CD4-positive, alpha-beta T cell (primary cell): ENCODE data around the gene GRM4. TPM values are rescaled to one million over a fixed set of nuclear protein-coding genes. Genes with fewer than 3 reads are reported as not detected.

Experiments
- ATAC-seq: fragments of 200-7000 bp; cut with Tn5 transposase; one replicate; pipeline ENCODE4 v1.10.0; 2022; ENCODE audit warnings: mild to moderate bottlenecking; ENCODE audit not compliant: poor library complexity
- CTCF ChIA-PET: fragments of 350-600 bp; sonication (Branson Sonifier 250); formaldehyde crosslinking; loops from one replicate; lab custom pipeline; 2021; ENCODE audit warnings: antibody characterized with exemption, inconsistent platforms; lab: Charles Lee
- POLR2A ChIA-PET: fragments of 350-600 bp; sonication (Branson Sonifier 250); formaldehyde crosslinking; loops from one replicate; lab custom pipeline; 2021; ENCODE audit warnings: antibody characterized with exemption, inconsistent platforms; lab: Charles Lee
- DNase-seq, 14 experiments: peaks; one replicate each; pipeline ENCODE4 v3.0.0-alpha.2; 2013 to 2020; ENCODE audit warnings: mixed read lengths in 2 of 14
- H3K27ac ChIP-seq, 2 donors: one replicate each; pipeline versions ENCODE4 v1.5.1 to v1.7.0; 2013; ENCODE audit warnings: low read length in 2 of 2, low read depth in 1 of 2, mild to moderate bottlenecking in 1 of 2
- H3K27me3 ChIP-seq, 2 experiments: 1 replicate in 1 of 2; 2 replicates in 1 of 2; pipeline versions ENCODE4 v1.6.1 to v1.7.0; 2013; ENCODE audit warnings: low read length in 2 of 2, control low read depth in 1 of 2, mild to moderate bottlenecking in 1 of 2, moderate library complexity in 1 of 2; ENCODE audit not compliant: insufficient read depth in 2 of 2, control insufficient read depth in 1 of 2
- H3K36me3 ChIP-seq: one replicate; pipeline ENCODE4 v1.6.1; 2013; ENCODE audit warnings: low read length, control low read depth; ENCODE audit not compliant: insufficient read depth
- H3K4me1 ChIP-seq: one replicate; pipeline ENCODE4 v1.6.1; 2013; ENCODE audit warnings: low read length, control low read depth; ENCODE audit not compliant: insufficient read depth
- H3K4me3 ChIP-seq: one replicate; pipeline ENCODE4 v1.5.1; 2013; ENCODE audit warnings: mild to moderate bottlenecking, low read length, moderate library complexity
- H3K9me3 ChIP-seq, 2 experiments: 1 replicate in 1 of 2; 2 replicates in 1 of 2; pipeline versions ENCODE4 v1.6.1 to v1.7.0; 2013; ENCODE audit warnings: low read length in 2 of 2, mild to moderate bottlenecking in 2 of 2, control low read depth in 1 of 2, moderate library complexity in 1 of 2; ENCODE audit not compliant: control insufficient read depth in 1 of 2, insufficient read depth in 1 of 2
- H3K27ac Mint-ChIP-seq: one replicate; pipeline ENCODE4 v1.8.0; 2020; ENCODE audit warnings: mixed read lengths
- H3K27me3 Mint-ChIP-seq: one replicate; pipeline ENCODE4 v1.8.0; 2021; ENCODE audit warnings: mixed read lengths
- H3K36me3 Mint-ChIP-seq: one replicate; pipeline ENCODE4 v1.8.0; 2021; ENCODE audit warnings: low read depth, mixed read lengths
- H3K4me1 Mint-ChIP-seq: one replicate; pipeline ENCODE4 v1.8.0; 2021; ENCODE audit warnings: low read depth, mixed read lengths
- H3K4me3 Mint-ChIP-seq: one replicate; pipeline ENCODE4 v1.8.0; 2020; ENCODE audit warnings: mild to moderate bottlenecking, mixed read lengths
- H3K9me3 Mint-ChIP-seq: one replicate; pipeline ENCODE4 v1.8.0; 2020; ENCODE audit warnings: mixed read lengths
- intact Hi-C, 2 experiments: fragments of 100-400 bp; cut with DNase I in 1 of 2; cut with micrococcal nuclease in 1 of 2; formaldehyde crosslinking; loops; one replicate each; pipeline versions ENCODE4 v1.15.1 to v1.9.0; 2023 to 2025; cut with DNase I, micrococcal nuclease
- total RNA-seq, 174 experiments: library from RNA in 2 of 174; stranded (reverse) in 2 of 174; gene quantifications; one replicate each; pipeline ENCODE4 v1.2.3 and lab custom pipeline; 2021 to 2026
- TF ChIP-seq, protein P1 (sequence below): fragments of 200-600 bp; IDR thresholded peaks from one replicate; pipeline ENCODE4 v1.8.0; 2022; ENCODE audit warnings: antibody characterized with exemption, mild to moderate bottlenecking

GRM4 gene
- total RNA-seq, 2 experiments from 2014 or later = 0.08 TPM; not detected in 1

- no peak for ATAC-seq
Observed at GRCh38 chr6:34071136-34071883, 74.6 kb downstream of the GRM4 start.

DNA sequence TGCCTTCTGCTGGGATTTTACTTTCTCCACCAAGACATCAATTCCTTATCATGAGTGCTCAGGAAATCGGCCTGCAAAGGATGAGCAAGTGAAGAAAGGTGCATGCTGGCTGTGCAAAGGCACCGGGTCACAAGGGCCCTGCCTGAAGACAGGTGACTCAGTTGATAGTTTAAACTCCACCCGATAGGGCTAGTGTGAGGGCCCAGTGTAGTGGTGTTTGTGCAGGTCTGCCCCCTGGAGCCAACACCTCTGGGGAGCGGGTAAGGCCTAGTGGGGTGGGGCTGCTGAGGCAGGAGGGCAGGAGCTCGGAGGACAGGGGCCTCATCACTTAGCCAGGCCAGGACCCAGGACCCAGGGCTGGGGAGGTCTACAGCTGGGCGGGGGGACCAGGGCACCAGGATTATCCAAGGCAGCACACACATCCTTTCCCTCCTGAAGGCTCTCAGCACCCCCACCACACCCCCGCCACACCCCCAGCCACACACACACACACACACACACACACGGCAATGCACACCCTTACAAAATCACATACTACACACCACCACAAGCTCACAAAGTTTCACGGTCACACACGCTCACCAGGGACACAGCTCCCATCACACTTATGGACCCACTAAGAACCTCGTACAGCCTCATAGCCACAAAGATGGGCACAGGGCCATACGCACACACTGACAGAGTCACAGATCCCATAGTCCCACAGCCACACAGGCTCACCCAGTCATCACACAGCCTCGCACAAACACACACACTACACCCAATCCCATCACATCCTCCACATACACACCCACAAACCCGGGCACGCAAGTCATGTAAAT, 75.4 kb downstream of the GRM4 start:
- Histone ChIP-seq H3K36me3 (no peaks in the 10 kb centered on the region), H3K4me3 (no peak overlapping the region), H3K4me1 (no peaks in the 10 kb centered on the region), H3K27me3 (no peaks in the 10 kb centered on the region), H3K9me3 (peaks cover 0 to 4% of the 10 kb centered on the region in 2 experiments), H3K27ac (no peak overlapping the region)
- ChIA-PET POLR2A (no interaction called here), CTCF (no interaction called here)
- DNase-seq = no peak
- no peaks in the 10 kb centered on the region for H3K9me3 Mint-ChIP-seq
- no peak overlapping the region for H3K27ac Mint-ChIP-seq
- no peaks in the 10 kb centered on the region for H3K4me1 Mint-ChIP-seq
- ATAC-seq = no peak
- TF ChIP-seq, protein P1, sequence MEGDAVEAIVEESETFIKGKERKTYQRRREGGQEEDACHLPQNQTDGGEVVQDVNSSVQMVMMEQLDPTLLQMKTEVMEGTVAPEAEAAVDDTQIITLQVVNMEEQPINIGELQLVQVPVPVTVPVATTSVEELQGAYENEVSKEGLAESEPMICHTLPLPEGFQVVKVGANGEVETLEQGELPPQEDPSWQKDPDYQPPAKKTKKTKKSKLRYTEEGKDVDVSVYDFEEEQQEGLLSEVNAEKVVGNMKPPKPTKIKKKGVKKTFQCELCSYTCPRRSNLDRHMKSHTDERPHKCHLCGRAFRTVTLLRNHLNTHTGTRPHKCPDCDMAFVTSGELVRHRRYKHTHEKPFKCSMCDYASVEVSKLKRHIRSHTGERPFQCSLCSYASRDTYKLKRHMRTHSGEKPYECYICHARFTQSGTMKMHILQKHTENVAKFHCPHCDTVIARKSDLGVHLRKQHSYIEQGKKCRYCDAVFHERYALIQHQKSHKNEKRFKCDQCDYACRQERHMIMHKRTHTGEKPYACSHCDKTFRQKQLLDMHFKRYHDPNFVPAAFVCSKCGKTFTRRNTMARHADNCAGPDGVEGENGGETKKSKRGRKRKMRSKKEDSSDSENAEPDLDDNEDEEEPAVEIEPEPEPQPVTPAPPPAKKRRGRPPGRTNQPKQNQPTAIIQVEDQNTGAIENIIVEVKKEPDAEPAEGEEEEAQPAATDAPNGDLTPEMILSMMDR = no peak
- H3K36me3 Mint-ChIP-seq = no peaks in the 10 kb centered on the region
- intact Hi-C loops = no loop called here
- H3K4me3 Mint-ChIP-seq = no peak overlapping the region
- H3K27me3 Mint-ChIP-seq = no peaks in the 10 kb centered on the region

More at GRCh38 chr6:34071136-34071883, 74.6 kb downstream of the GRM4 start:
- Mint-ChIP-seq H3K27ac (no peak overlapping the region), H3K4me1 (no peaks in the 10 kb centered on the region), H3K9me3 (no peaks in the 10 kb centered on the region), H3K4me3 (no peak overlapping the region), H3K36me3 (no peaks in the 10 kb centered on the region), H3K27me3 (no peaks in the 10 kb centered on the region)
- no peaks in the 10 kb centered on the region for H3K4me1 ChIP-seq
- H3K27me3 ChIP-seq = no peaks in the 10 kb centered on the region
- H3K9me3 ChIP-seq = peaks cover 0 to 4% of the 10 kb centered on the region in 2 experiments
- TF ChIP-seq, protein P1 = no peak
- ChIA-PET POLR2A (no interaction called here), CTCF (no interaction called here)
- H3K27ac ChIP-seq = no peak overlapping the region
- DNase-seq = no peak
- H3K4me3 ChIP-seq = no peak overlapping the region
- intact Hi-C loops = no loop called here
- H3K36me3 ChIP-seq = no peaks in the 10 kb centered on the region

- intact Hi-C loops = no loop called here
- H3K36me3 Mint-ChIP-seq = no peaks in the 10 kb centered on the region
- H3K9me3 ChIP-seq = peaks cover 0 to 4% of the 10 kb centered on the region in 2 experiments
- peaks cover 0 to 2% of the 10 kb centered on the region in 2 experiments for H3K27me3 ChIP-seq
- H3K9me3 Mint-ChIP-seq = no peaks in the 10 kb centered on the region
- H3K36me3 ChIP-seq = no peaks in the 10 kb centered on the region
- TF ChIP-seq, protein P1 = no peak
- no peak overlapping the region for H3K27ac Mint-ChIP-seq
- no peak for ATAC-seq
- H3K4me1 Mint-ChIP-seq = no peaks in the 10 kb centered on the region
- H3K27ac ChIP-seq = no peak overlapping the region
- ChIA-PET CTCF (no interaction called here), POLR2A (no interaction called here)
- H3K4me3 Mint-ChIP-seq = no peak overlapping the region
- H3K4me1 ChIP-seq = no peaks in the 10 kb centered on the region
- H3K4me3 ChIP-seq = no peak overlapping the region
- no peak for DNase-seq
- H3K27me3 Mint-ChIP-seq = no peaks in the 10 kb centered on the region
Observed at GRCh38 chr6:34068462-34069044, 77.3 kb downstream of the GRM4 start.
